ENCODE data around the gene BAG2. TPM values are rescaled to one million over a fixed set of nuclear protein-coding genes. Genes with fewer than 3 reads are reported as not detected.

Gene BAG2
- total and polyA plus RNA-seq, 2 of the 4 experiments (the other 2 are of a cell fraction), result 8.1 to 10.0 TPM

DNA sequence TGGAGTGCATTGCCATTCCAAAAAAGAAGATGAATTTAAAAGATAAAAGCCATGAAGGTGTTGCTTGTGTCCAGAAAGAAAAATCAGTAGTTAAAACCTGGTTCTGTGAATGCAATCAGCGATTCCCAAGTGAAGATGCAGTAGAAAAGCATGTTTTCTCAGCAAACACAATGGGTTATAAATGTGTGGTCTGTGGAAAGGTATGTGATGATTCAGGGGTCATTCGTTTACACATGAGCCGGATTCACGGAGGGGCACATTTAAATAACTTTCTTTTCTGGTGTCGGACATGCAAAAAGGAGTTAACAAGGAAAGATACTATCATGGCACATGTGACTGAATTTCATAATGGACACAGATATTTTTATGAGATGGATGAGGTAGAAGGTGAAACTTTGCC is 24.7 kb upstream of the BAG2 start:
- H4K8ac ChIP-seq (ENCODE audit: low read depth in 2 of 2, low read length in 2 of 2), result no peak overlapping the region
- H3K4me3 ChIP-seq (ENCODE audit: insufficient read depth, low read depth, low read length), result no peak overlapping the region
- H3K79me1 ChIP-seq (ENCODE audit: low read depth in 1 of 2, low read length in 2 of 2), result peaks cover 4 to 11% of the 10 kb centered on the region in 2 experiments
- peaks cover 10% of the 10 kb centered on the region for H3K36me3 ChIP-seq (ENCODE audit: control insufficient read depth, insufficient read depth, low read length)
- ChIA-PET CTCF (no interaction called here), POLR2A (ENCODE audit: unreplicated experiment) (no interaction called here)
- no peak overlapping the region for H3K18ac ChIP-seq (ENCODE audit: low read depth, low read length)
- H3K56ac ChIP-seq (ENCODE audit: extremely low read depth, insufficient read depth, low read length), result no peak overlapping the region
- H2BK5ac ChIP-seq (ENCODE audit: low read depth, low read length, poor library complexity, severe bottlenecking), result no peak overlapping the region
- no peak for ATAC-seq (ENCODE audit: low read depth)
- no peak overlapping the region for H3K27ac ChIP-seq (ENCODE audit: insufficient read depth, low read length)
- H3K9me3 ChIP-seq (ENCODE audit: control insufficient read depth, insufficient read depth, low read length), result no peaks in the 10 kb centered on the region
- no peak overlapping the region for H4K91ac ChIP-seq (ENCODE audit: insufficient read depth, low read depth, low read length)
- no TSS peak for BruUV-seq (replicated peaks)
- H3K27me3 ChIP-seq (ENCODE audit: control insufficient read depth, insufficient read depth, low read length), result no peaks in the 10 kb centered on the region
- no peak for DNase-seq
- H2AFZ ChIP-seq (replicated peaks; ENCODE audit: low read length, poor library complexity), result no peak overlapping the region
- no peak overlapping the region for H2AK9ac ChIP-seq (replicated peaks; ENCODE audit: low read depth, low read length, poor library complexity)
- no peak overlapping the region for H2AK5ac ChIP-seq (ENCODE audit: low read depth, low read length)
- no peak overlapping the region for H3K4me2 ChIP-seq (ENCODE audit: low read depth, low read length)
- TF ChIP-seq CTCF (conservative IDR thresholded peaks at IDR 0.05; ENCODE audit: low read depth, low read length), result no peak
- TF ChIP-seq RAD21 (IDR thresholded peaks at IDR 0.05; ENCODE audit: low read length), result no peak
- TF ChIP-seq, protein P1, sequence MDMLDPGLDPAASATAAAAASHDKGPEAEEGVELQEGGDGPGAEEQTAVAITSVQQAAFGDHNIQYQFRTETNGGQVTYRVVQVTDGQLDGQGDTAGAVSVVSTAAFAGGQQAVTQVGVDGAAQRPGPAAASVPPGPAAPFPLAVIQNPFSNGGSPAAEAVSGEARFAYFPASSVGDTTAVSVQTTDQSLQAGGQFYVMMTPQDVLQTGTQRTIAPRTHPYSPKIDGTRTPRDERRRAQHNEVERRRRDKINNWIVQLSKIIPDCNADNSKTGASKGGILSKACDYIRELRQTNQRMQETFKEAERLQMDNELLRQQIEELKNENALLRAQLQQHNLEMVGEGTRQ (IDR thresholded peaks at IDR 0.05; ENCODE audit: low read depth, low read length), result no peak
- TF ChIP-seq MXI1 (IDR thresholded peaks at IDR 0.05; ENCODE audit: borderline replicate concordance, low read depth, low read length), result no peak
- no peak for TF ChIP-seq RFX5 (IDR thresholded peaks at IDR 0.05; ENCODE audit: low read depth, low read length)
- no peak overlapping the region for H2BK15ac ChIP-seq (ENCODE audit: low read depth, low read length)
- H3K4me1 ChIP-seq (ENCODE audit: control insufficient read depth, insufficient read depth, low read length), result no peaks in the 10 kb centered on the region
- 100% methylated on average over 1 of the region's 5 CpGs; no CpG with 5 or more reads in 1 of the 2 experiments for WGBS, 2 experiments (ENCODE audit: extremely low coverage in 2 of 2, insufficient read length in 1 of 2)
- no peak overlapping the region for H3K23ac ChIP-seq (ENCODE audit: low read depth, low read length)
- H4K20me1 ChIP-seq (ENCODE audit: insufficient read depth, low read length), result no peaks in the 10 kb centered on the region
- H3K14ac ChIP-seq (replicated peaks; ENCODE audit: low read depth, low read length), result no peak overlapping the region
- intact Hi-C loops (cut with micrococcal nuclease) (loop anchor here (5.0 kb wide), 1 partner anchor 35 kb away; no protein-coding TSS in a partner anchor), in situ Hi-C loops (cut with MboI; ENCODE audit: low sequenced_read_pairs) (no loop called here), dilution Hi-C loops (cut with HindIII; ENCODE audit: low sequenced_read_pairs, unreplicated experiment) (no loop called here)
- no peak overlapping the region for H3K9ac ChIP-seq (ENCODE audit: low read depth, low read length)
- H3K4ac ChIP-seq (ENCODE audit: low read depth, low read length), result no peak overlapping the region
- no peak overlapping the region for H2BK20ac ChIP-seq (ENCODE audit: low read depth, low read length)
- H3K9me1 ChIP-seq (ENCODE audit: insufficient read depth, low read length), result no peaks in the 10 kb centered on the region
- no peak overlapping the region for H2BK120ac ChIP-seq (ENCODE audit: low read depth, low read length)
- H4K5ac ChIP-seq (ENCODE audit: low read depth, low read length), result no peak overlapping the region
